Activated T-helper 1 cell treated with Interleukin-2 at 50 U/mL for 16 hours (primary cell): ENCODE measurements around the gene ASB5.

Source experiments
- DNase-seq: peaks from one replicate; pipeline ENCODE4 v3.0.0-alpha.2; 2020; ENCODE audit warnings: low read depth

ASB5 gene

DNA sequence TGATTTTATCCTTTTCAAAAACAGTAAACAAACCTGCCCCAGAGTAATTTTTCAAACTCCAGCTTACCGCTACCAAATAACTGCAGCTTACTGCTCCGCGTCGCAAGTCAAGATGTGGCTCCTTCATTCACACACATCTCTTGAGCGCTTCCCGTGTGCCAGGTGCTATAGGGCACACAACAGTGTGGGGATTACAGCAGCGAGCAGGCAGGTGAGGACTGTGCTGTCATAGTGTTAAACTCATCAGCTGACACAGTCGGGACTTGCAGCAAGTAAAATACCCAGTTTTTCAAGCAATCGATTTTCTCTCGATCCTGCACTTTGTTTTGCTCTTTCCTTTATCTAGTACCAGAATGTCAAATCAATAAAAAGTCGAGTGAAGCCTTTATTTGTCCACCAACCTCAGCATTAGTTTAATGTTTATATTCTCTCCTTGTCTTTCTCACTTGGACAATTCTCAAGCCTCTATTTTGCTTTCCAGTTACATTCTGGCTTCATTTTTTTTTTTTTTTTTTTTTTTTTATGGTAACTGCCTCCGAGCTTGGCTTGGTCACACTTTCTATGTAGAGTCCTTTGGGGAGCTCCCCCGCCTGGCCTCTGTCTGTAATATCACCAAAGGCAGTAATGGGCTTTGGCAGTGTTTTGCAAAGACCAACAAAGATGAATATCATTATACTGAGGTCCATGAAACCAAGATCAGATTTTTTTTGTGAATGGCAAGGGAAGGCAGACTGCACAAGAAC, 8.3 kb upstream of the ASB5 start:
- no peak for DNase-seq

- DNase-seq: no peak
These were observed 7.7 kb upstream of the ASB5 start for GRCh38 chr4:176276710-176277109.

DNA sequence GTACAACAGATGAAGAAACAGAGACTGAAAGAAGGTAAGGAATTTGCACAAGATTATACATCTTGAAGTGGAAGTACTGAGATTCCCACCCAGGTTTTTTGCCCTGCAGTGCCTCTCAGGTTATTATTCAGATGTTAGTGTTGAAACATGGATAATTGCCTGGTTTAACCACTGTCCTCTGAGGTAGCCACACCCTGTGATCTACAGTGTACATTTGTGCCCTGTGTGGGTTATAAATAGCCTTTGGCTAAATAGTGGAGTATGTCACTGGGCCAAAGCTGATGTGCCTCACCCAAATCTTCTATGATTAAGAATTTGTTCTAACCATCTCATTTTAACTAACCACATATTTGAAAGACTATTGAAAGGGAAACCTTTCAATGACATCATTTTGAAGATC, 5.4 kb upstream of the ASB5 start:
- DNase-seq: no peak

- no peak for DNase-seq
These were observed 4.7 kb upstream of the ASB5 start for GRCh38 chr4:176273736-176274135.

DNA sequence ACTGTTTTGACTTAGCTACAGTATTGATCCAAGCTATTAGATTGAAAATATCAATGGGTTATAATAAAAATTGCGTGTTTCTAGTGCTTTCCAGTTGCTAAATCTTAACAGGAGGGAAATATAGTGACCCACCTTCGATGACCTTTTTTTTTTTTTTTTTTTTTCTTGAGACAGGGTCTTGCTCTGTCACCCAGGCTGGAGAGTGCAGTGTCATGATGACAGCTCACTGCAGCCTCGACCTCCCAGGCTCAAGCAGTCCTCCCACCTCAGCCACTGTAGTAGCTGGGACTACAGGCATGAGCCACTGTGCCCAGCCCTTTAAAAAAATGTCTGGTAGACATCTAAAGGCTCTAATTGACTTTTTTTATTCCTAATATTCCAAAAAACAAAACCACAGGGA, 3.8 kb upstream of the ASB5 start:
- DNase-seq: no peak

- no peak for DNase-seq
These were observed 2.7 kb upstream of the ASB5 start for GRCh38 chr4:176271749-176272148.

DNA sequence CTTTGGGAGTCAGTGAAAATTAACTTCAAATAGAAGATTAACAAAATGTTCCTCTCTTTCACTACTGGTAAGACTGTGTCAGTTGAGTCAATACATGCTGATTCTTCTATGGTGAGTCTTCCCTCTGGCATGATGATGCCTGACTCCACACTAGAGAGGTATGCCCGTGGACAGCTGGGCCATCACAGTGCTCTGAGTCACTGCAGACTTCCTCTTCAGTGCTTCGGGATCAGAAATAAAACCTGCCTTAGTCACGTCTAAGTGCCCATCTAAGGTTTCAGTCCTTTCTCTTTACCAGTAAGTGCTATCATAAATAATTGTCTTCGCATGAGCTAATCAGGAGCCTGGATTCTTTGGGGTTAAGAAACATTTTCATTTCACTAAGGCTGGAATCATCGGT, 1.6 kb upstream of the ASB5 start:
- DNase-seq: no peak

- DNase-seq: no peak
These were observed 3.0 kb downstream of the ASB5 start for GRCh38 chr4:176266026-176266425.

DNA sequence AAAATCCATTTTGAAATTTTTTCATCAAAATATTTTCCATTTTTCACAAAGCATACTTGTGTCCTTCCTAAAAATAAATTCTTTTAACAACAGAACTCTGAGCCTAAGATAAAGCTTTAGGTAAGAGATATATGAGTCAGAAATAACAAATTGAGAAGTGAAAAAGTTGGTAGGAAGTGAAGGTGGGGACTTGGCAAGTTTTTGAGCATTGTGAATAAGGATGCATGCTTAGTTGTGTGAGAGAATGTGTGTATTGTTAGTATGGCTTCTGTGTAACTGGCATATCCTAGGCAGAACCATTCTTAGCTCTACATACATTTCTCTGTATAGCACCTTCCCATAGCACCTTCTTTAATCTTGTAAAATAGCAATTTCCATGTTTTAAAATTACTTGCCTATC, 6.8 kb downstream of the ASB5 start:
- DNase-seq: no peak

DNA sequence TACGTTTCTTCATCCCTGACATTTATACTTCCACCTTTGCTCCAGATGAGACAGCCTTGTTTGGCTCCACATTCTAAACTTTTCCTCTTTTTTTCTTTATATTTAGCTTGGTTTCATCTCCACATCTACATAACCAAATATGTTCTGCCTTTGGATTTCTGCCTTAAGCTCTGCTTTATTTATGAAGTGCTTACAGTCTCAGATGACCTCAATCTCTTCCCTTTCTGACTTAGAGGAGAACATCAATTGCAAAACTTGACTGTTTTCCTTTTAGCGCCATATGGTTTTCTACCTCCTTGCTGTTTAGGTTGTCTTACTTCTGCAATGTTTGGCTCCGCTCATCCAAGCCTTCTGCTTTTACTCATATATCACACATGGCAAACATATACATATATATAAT, 7.5 kb downstream of the ASB5 start:
- DNase-seq: no peak

DNA sequence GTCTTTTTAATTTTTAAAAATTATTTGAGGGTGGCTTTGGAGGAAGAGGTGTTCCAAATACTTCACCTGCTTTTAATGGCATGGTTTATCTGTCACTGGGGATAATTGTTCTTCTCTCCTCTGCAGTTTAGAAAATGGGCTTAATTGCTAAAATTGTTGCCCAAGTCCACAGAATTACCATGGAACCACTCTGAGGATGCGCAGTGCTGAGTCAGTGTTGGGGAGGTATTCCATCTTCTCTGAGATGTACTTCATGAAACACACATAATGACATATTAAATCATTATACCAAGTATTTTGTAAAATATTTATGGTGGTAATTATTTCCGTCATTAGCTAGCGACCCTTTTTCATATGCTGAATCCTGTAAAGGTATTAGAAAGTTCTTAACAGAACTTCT, 8.0 kb downstream of the ASB5 start:
- no peak for DNase-seq

GRCh38 chr4:176259330-176260090, 9.5 kb downstream of the ASB5 start:
- no peak for DNase-seq

DNA sequence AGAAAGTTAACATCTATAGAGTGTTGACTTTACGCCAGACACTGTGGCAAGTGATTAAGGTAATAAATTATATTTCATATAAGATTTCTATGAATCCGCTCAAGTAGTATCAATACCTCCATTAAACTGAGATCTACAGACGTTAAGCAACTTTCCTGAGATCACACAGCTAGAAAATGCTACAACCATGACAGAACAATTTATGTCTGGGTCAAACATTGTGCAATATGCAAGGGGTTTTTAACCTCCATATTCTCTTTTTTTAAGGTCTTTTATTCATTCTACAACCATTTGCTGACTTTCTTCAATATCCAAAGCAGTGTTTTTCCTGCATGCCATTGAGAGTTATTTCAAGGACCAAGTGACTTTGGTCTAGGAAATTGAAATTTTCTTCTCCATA, 10.9 kb downstream of the ASB5 start:
- DNase-seq: no peak

- DNase-seq: no peak
These were observed 12.1 kb downstream of the ASB5 start for GRCh38 chr4:176256921-176257320.

- DNase-seq: no peak
These were observed 26.2 kb downstream of the ASB5 start for GRCh38 chr4:176242764-176243347.

DNA sequence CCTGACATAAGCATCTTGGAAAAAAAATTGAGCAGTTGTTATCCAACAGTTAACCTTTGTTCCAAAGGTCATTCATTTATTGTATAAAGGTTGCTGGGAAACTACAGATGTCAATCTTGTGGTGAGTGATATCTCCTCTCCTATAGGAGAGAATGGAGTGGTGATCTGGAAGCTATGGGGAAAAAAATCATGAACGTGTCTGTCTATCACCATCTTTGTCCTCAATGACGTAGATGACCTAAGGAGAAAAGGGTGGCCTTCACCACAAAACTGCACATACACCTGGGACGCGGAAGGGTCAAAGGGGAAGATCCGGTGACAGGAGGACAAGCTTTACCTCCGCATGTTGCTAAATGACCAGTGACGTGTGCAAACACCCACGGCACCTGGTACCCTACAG, 27.3 kb downstream of the ASB5 start:
- DNase-seq: no peak

GRCh38 chr4:176238826-176239225, 30.2 kb downstream of the ASB5 start:
- DNase-seq: no peak

GRCh38 chr4:176238157-176238610, 30.8 kb downstream of the ASB5 start:
- no peak for DNase-seq

DNA sequence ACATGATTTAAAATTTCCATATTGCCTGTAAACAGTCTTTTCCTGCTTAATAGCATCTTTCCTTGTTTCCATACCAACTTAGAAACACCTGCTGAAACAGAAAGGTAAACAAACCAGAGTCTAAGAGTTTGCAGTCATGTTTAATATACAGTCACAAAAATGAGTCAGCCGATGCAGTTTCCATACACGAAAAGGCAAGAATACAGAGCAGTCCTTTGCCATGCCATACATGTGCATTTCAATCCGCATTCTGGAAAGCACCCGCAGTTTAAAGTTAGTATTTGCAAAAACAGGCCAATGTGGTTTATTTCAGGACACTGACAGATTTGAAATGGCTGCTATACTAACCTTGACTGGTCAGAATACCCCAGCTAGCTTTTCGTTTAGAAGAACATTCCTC, 32.1 kb downstream of the ASB5 start:
- DNase-seq: no peak

DNA sequence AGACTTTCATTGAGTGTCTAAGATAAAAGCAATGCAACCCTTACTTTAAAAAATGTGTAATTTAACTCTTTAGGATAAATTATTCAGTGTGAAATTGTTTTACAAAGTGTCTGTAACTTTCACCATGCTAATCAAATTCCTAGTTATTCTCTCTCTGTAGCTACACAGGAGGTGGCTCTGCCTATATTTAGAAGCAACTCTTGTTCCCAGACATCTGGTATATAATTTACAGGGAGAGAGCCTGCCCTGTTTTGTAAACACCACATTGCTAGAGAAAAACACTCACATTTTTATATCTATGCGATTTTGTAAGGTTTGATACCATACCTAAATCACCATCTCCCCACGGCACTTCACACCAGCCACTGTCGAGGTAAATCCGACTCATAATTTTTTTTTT, 38.2 kb downstream of the ASB5 start:
- DNase-seq: no peak

DNA sequence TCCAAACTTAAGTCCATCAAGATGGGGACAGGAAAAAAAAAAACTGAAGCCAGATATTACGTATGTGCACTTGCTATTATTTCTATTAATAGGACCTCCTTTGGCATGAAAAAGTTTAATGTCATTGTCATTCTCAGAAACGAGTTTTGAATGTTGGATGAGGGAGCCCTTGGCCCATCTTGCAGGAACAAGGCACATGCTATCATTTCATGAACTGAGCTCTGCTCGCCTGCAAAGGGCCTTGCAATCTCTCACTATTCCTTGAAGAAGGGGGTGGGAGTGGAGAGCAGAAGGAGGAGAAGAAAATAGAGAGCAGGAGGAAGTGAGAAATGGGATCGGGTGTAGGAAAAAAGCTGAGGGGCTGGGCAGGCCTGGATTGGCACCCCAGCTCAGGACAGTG, 39.4 kb downstream of the ASB5 start:
- no peak for DNase-seq

GRCh38 chr4:176226736-176227135, 42.3 kb downstream of the ASB5 start:
- no peak for DNase-seq

DNA sequence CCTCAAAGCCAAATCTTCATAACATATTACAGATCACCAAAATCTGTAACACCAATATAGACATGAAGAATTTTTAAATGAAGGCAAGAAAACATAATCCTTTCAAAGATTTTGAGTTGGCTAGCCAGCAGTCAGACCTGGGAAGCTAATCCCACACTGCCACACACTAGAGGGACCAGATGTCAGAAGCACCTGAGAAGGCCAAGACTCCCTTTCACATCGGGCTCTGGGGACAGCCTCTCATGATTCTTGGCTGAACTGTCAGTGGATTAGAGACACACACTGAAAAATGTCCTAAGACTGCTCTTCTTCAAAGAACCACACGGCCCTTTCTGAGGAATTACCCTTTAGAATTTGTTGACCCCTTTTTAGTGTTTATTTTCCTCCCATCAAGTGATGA, 45.5 kb downstream of the ASB5 start:
- DNase-seq: no peak
